KMS-11 (cell line): ENCODE data around the gene PHACTR4.
"Not testable (repeated sequence)": the region's sequence is repeated elsewhere in the genome, so short reads cannot be mapped to it uniquely, and the experiment has no call there.

Experiments
- H2AFZ ChIP-seq: fragments of 200-600 bp; sonication (generic); 2 replicates; pipeline ENCODE4 v1.6.1; 2016; ENCODE audit warnings: antibody characterized with exemption, mixed run types, low read depth
- H3K27ac ChIP-seq: fragments of 200-600 bp; sonication (generic); 2 replicates; pipeline ENCODE4 v1.6.1; 2016; ENCODE audit warnings: mild to moderate bottlenecking, mixed run types
- H3K27me3 ChIP-seq: fragments of 200-600 bp; sonication (generic); 2 replicates; pipeline ENCODE4 v1.6.1; 2017; ENCODE audit warnings: mild to moderate bottlenecking, low read depth, mixed run types, moderate library complexity; ENCODE audit not compliant: insufficient read depth
- H3K36me3 ChIP-seq: fragments of 200-600 bp; sonication (generic); 2 replicates; pipeline ENCODE4 v1.6.1; 2017; ENCODE audit warnings: mild to moderate bottlenecking, mixed run types; ENCODE audit not compliant: insufficient read depth
- H3K4me1 ChIP-seq: fragments of 200-600 bp; sonication (generic); 2 replicates; pipeline ENCODE4 v1.6.1; 2016; ENCODE audit warnings: mild to moderate bottlenecking, low read depth, mixed run types; ENCODE audit not compliant: poor library complexity, severe bottlenecking
- H3K4me2 ChIP-seq: fragments of 200-600 bp; sonication (generic); 2 replicates; pipeline ENCODE4 v1.7.0; 2016; ENCODE audit warnings: mild to moderate bottlenecking, mixed run types
- H3K4me3 ChIP-seq: fragments of 200-600 bp; sonication (generic); IDR thresholded peaks from 2 replicates; pipeline ENCODE4 v1.6.1; 2017; ENCODE audit warnings: low read depth, low read length, mixed read lengths; ENCODE audit not compliant: insufficient read depth
- H3K79me2 ChIP-seq: fragments of 200-600 bp; sonication (generic); 2 replicates; pipeline ENCODE4 v1.6.1; 2016; ENCODE audit warnings: low read depth, mixed run types; ENCODE audit not compliant: insufficient read depth
- H3K9ac ChIP-seq: fragments of 200-600 bp; sonication (generic); 2 replicates; pipeline ENCODE4 v1.6.1; 2016; ENCODE audit warnings: mild to moderate bottlenecking, mixed run types
- H4K20me1 ChIP-seq: fragments of 200-600 bp; sonication (generic); 2 replicates; pipeline ENCODE4 v1.6.1; 2016; ENCODE audit warnings: mild to moderate bottlenecking, mixed run types; ENCODE audit not compliant: insufficient read depth
- CTCF ChIP-seq: fragments of 200-600 bp; sonication (generic); conservative IDR thresholded peaks from 2 replicates; pipeline ENCODE4 v1.6.1; 2017; ENCODE audit warnings: low read depth, mild to moderate bottlenecking, antibody characterized with exemption, low read length, moderate library complexity, mixed read lengths

The PHACTR4 gene

GRCh38 chr1:28512058-28512611 is 142.6 kb downstream of the PHACTR4 start:
- Histone ChIP-seq H3K4me1 (peaks cover 88% of the 10 kb centered on the region), H3K9ac (no peak overlapping the region; the same call in 1 of the 2 replicates), H3K27me3 (no peaks in the 10 kb centered on the region), H3K27ac (peak overlapping the region; percentile 96; the same call in 1 of the 2 replicates), H4K20me1 (peaks cover 19% of the 10 kb centered on the region), H3K4me2 (no peak overlapping the region), H3K4me3 (no peak overlapping the region), H2AFZ (no peak overlapping the region), H3K79me2 (peaks cover 30% of the 10 kb centered on the region), H3K36me3 (peaks cover 20% of the 10 kb centered on the region)
- no peak for TF ChIP-seq CTCF

- peaks cover 84% of the 10 kb centered on the region for H3K4me1 ChIP-seq
- H3K4me2 ChIP-seq, H3K27me3 ChIP-seq, H3K4me3 ChIP-seq, H3K9ac ChIP-seq, H2AFZ ChIP-seq, H3K36me3 ChIP-seq: not testable (repeated sequence)
- H3K79me2 ChIP-seq = peaks cover 15% of the 10 kb centered on the region
- H3K27ac ChIP-seq = peak overlapping the region; percentile 87; the same call in 1 of the 2 replicates
- peaks cover 11% of the 10 kb centered on the region for H4K20me1 ChIP-seq
These were observed 144.9 kb downstream of the PHACTR4 start for GRCh38 chr1:28514445-28514933.

GRCh38 chr1:28516518-28516956 is 147.0 kb downstream of the PHACTR4 start:
- no peak overlapping the region for H3K4me3 ChIP-seq
- peaks cover 73% of the 10 kb centered on the region for H3K4me1 ChIP-seq
- no peak overlapping the region for H2AFZ ChIP-seq
- no peak for TF ChIP-seq CTCF
- H3K79me2 ChIP-seq = peaks cover 29% of the 10 kb centered on the region
- H3K27ac ChIP-seq = peak overlapping the region; percentile 87
- H3K4me2 ChIP-seq = peak overlapping the region; percentile 20; the same call in 1 of the 2 replicates
- no peaks in the 10 kb centered on the region for H3K36me3 ChIP-seq
- no peaks in the 10 kb centered on the region for H4K20me1 ChIP-seq
- H3K27me3 ChIP-seq = no peaks in the 10 kb centered on the region
- H3K9ac ChIP-seq = no peak overlapping the region

- H3K4me3 ChIP-seq = no peak overlapping the region
- peaks cover 40% of the 10 kb centered on the region for H3K79me2 ChIP-seq
- no peak for TF ChIP-seq CTCF
- H3K27me3 ChIP-seq = no peaks in the 10 kb centered on the region
- H3K4me1 ChIP-seq = peaks cover 63% of the 10 kb centered on the region
- no peak overlapping the region for H2AFZ ChIP-seq
- H4K20me1 ChIP-seq = no peaks in the 10 kb centered on the region
- no peaks in the 10 kb centered on the region for H3K36me3 ChIP-seq
- H3K9ac ChIP-seq = peak overlapping the region; percentile 92; the same call in 1 of the 2 replicates
- peak overlapping the region; percentile 87; the same call in 1 of the 2 replicates for H3K27ac ChIP-seq
- H3K4me2 ChIP-seq = peak overlapping the region; percentile 58
These were observed 148.1 kb downstream of the PHACTR4 start for GRCh38 chr1:28517649-28517999.

- peaks cover 57% of the 10 kb centered on the region for H3K4me1 ChIP-seq
- no peaks in the 10 kb centered on the region for H3K27me3 ChIP-seq
- peaks cover 45% of the 10 kb centered on the region for H3K79me2 ChIP-seq
- H2AFZ ChIP-seq = peak overlapping the region; percentile 25
- peak overlapping the region; percentile 88 for H3K4me2 ChIP-seq
- H4K20me1 ChIP-seq = no peaks in the 10 kb centered on the region
- no peaks in the 10 kb centered on the region for H3K36me3 ChIP-seq
- H3K4me3 ChIP-seq = peak overlapping the region; percentile 75
- peak; percentile 92 for TF ChIP-seq CTCF
- H3K27ac ChIP-seq = peak overlapping the region; percentile 87
- peak overlapping the region; percentile 92 for H3K9ac ChIP-seq
These were observed 148.6 kb downstream of the PHACTR4 start for GRCh38 chr1:28518000-28518744.
